HUES64 (cell line): ENCODE results near the gene SETBP1.
"Not testable (repeated sequence)": the region's sequence is repeated elsewhere in the genome, so short reads cannot be mapped to it uniquely, and the experiment has no call there.

Source experiments
- H3K27ac ChIP-seq: 2 replicates; pipeline ENCODE4 v1.7.0; 2013; ENCODE audit warnings: low read depth, low read length, inconsistent platforms
- H3K27me3 ChIP-seq: 2 replicates; pipeline ENCODE4 v1.6.1; 2013; ENCODE audit warnings: mild to moderate bottlenecking, low read length; ENCODE audit not compliant: insufficient read depth
- H3K36me3 ChIP-seq: 2 replicates; pipeline ENCODE4 v1.6.1; 2013; ENCODE audit warnings: mild to moderate bottlenecking, low read length; ENCODE audit not compliant: insufficient read depth
- H3K4me1 ChIP-seq: 2 replicates; pipeline ENCODE4 v1.6.1; 2013; ENCODE audit warnings: mild to moderate bottlenecking, low read length, moderate library complexity; ENCODE audit not compliant: insufficient read depth
- H3K4me3 ChIP-seq: 2 replicates; pipeline ENCODE4 v1.5.1; 2013; ENCODE audit warnings: mild to moderate bottlenecking, low read length, moderate library complexity
- H3K9ac ChIP-seq: 2 replicates; pipeline ENCODE4 v1.6.1; 2013; ENCODE audit warnings: mild to moderate bottlenecking, low read depth, low read length
- H3K9me3 ChIP-seq: 2 replicates; pipeline ENCODE4 v1.6.1; 2013; ENCODE audit warnings: low read depth, low read length; ENCODE audit not compliant: insufficient read depth
- WGBS: fragments of 150-250, 120-280 bp; methylation state at CpG from one replicate; pipeline ENCODE4 v1.1.7; 2013; ENCODE audit warnings: missing lambda C conversion rate; 5-methylcytosine and 5-hydroxymethylcytosine counted together

SETBP1 gene

DNA sequence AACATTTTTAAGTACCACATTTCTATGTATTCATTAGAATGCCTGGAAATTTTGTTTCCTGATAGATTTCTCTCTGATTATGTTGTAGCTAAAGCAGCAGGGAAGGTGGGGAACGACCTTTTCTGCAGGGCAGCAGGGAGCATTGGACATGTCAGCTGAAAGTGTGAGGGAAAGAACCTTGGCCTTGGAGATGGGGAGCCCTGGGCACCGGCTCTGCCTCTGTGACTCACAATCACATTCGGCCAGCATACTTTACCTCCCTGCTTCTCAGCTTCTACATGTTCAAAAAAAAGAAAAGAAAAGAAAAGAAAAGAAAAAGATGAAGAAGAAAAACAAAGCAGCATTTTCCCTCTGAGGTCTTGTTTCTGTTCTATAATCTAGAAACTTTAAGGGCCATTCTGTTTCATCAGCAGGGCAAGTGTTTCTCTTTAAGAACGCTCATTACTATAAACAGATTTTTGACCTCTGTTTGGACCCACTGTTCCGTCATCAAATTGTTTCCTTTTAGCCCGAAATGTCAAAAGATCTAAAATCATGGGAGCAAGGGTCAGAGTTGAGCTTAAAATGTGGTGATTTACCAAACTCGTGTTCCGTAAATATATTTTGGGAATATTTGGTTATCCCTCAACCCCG, 27.9 kb downstream of the SETBP1 start:
- no peaks in the 10 kb centered on the region for H3K27me3 ChIP-seq
- H3K9ac ChIP-seq: no peak overlapping the region
- WGBS: 94% methylated on average over 5 of the region's 9 CpGs
- H3K36me3 ChIP-seq: no peaks in the 10 kb centered on the region
- H3K9me3 ChIP-seq: no peaks in the 10 kb centered on the region
- peaks cover 19% of the 10 kb centered on the region for H3K4me1 ChIP-seq
- no peak overlapping the region for H3K4me3 ChIP-seq
- no peak overlapping the region for H3K27ac ChIP-seq

DNA sequence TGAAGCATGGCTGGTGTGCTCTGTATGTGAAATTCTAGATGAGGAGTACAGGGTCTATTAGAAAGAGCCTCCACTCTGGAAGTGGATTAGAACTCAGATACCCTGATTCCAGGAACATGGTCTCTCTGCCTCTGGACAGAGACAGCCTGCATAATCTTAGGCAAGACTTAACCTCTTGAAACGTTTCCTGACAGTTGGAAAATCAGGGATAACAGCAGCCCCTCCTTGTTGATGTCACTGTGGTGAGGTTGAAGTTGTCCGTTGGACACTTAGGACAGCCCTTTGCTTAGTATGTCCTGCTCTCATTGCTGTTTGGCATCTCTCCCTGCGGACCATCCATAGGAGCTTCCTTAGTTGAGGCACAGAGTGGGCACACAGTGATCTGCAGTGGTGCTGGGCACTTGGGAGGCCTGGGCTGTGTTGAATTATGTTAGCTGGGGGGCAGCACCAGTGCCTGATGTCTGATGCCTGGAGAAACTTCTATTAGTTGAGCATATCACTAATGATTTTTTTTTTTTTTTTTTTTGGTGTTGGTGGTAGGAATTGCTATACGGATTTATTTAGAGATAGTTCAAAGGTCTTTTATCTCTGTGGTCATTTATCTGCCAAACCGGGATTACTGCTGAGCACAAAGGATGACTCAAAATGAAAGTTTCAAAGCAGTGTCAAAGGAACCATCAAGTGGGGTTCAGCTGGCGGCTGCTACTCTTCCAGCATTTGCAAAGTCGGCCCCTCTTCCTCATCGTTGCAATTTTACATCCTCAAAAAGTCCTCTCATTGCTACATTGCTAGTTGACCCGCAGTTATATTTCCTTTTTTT, 28.8 kb downstream of the SETBP1 start:
- Histone ChIP-seq H3K27ac (no peak overlapping the region), H3K9me3 (no peaks in the 10 kb centered on the region), H3K36me3 (no peaks in the 10 kb centered on the region), H3K4me1 (peaks cover 14% of the 10 kb centered on the region), H3K4me3 (no peak overlapping the region), H3K27me3 (no peaks in the 10 kb centered on the region), H3K9ac (no peak overlapping the region)
- WGBS: 73% methylated on average over 9 of the region's 9 CpGs

DNA sequence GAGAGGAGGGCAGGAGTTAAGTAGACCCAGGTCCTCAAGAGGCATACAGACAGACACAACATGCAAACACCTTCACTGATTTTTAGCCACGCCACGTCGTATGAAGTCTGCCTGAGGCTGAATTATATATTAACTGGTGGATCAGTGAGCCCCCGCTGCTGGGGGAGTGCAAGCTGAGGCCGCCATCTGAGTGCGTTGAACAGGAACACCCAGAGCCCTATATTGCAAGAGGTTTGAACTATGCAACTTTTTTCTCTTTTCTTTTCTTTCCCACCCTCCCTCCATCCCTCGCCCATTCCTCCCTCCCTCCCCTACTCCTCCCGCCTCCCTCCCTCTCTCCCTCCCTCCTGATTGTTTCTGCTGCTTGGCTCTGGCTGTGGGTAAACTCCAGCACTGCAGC, 30.2 kb downstream of the SETBP1 start:
- H3K27me3 ChIP-seq: no peaks in the 10 kb centered on the region
- H3K36me3 ChIP-seq: no peaks in the 10 kb centered on the region
- no peak overlapping the region for H3K9ac ChIP-seq
- H3K4me3 ChIP-seq: no peak overlapping the region
- 91% methylated on average over 8 of the region's 8 CpGs for WGBS
- peaks cover 27% of the 10 kb centered on the region for H3K4me1 ChIP-seq
- H3K27ac ChIP-seq: no peak overlapping the region
- no peaks in the 10 kb centered on the region for H3K9me3 ChIP-seq

DNA sequence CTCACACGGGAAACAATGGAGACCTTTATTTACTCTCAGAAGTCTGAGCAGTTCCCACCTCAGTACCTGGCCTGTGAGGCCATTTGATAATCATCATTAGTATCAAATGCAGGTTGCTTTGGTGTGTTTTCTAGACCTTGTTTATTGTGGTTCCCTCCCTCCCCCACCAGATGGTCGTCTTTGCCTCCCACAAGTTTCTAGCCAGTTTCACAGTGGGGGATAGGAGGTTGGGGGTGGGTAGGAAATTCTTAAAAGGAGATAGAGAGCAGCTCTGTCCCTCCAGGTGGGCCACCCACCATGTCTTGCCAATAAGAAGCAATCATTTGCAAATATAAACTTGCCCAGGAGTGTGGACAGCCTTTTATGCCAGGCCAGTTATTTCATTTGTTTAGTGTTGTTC, 31.3 kb downstream of the SETBP1 start:
- H3K4me3 ChIP-seq: no peak overlapping the region
- 62% methylated on average over 1 of the region's 2 CpGs for WGBS
- no peak overlapping the region for H3K9ac ChIP-seq

DNA sequence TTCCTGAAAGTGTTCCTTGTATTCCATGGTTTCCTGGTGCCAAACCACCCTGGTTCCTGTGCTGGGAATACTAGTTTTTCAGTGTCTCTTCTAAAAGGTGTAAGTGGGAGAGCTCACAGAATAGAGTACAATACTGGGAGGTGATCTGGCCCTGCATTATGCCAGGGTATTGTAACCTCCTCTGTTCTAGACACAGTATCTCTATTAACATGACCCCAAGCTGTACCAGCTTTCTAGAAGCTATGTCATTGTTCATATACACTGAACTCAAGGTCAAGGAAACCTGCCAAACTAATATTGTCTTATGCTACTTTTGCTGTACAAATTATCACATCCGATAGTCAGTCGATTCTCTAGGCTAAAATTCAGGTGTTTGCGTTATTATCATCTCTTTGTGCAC, 32.7 kb downstream of the SETBP1 start:
- H3K27me3 ChIP-seq: no peaks in the 10 kb centered on the region
- H3K4me1 ChIP-seq: peaks cover 30% of the 10 kb centered on the region
- no peaks in the 10 kb centered on the region for H3K9me3 ChIP-seq
- no peak overlapping the region for H3K4me3 ChIP-seq
- H3K27ac ChIP-seq: no peak overlapping the region
- 97% methylated on average over 3 of the region's 3 CpGs for WGBS
- H3K36me3 ChIP-seq: no peaks in the 10 kb centered on the region
- H3K9ac ChIP-seq: no peak overlapping the region

More for the DNA sequence above, 31.3 kb downstream of the SETBP1 start:
- Histone ChIP-seq H3K27me3 (no peaks in the 10 kb centered on the region), H3K27ac (peak overlapping the region; percentile 5; the same call in 1 of the 2 replicates), H3K4me1 (peaks cover 30% of the 10 kb centered on the region), H3K9me3 (no peaks in the 10 kb centered on the region), H3K36me3 (no peaks in the 10 kb centered on the region)

DNA sequence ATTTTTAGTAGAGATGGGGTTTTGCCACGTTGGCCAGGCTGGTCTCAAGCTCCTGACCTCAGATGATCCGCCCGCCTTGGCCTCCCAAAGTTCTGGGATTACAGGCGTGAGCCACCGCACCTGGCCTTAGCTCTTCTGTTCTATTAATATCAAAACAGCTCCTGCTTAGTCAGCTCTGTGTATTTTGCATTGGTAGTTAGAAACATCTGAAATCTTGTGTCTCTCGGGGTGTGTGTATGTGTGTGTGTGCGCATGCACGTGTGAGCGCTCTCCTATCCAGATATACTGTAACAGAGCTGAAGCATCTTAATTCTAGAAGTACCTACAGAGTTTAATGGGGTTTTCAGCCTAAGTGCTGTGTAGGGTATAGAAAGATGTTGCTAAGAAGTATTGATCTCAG, 33.7 kb downstream of the SETBP1 start:
- Histone ChIP-seq H3K9ac (no peak overlapping the region), H3K36me3 (no peaks in the 10 kb centered on the region)
- 92% methylated on average over 9 of the region's 9 CpGs for WGBS

DNA sequence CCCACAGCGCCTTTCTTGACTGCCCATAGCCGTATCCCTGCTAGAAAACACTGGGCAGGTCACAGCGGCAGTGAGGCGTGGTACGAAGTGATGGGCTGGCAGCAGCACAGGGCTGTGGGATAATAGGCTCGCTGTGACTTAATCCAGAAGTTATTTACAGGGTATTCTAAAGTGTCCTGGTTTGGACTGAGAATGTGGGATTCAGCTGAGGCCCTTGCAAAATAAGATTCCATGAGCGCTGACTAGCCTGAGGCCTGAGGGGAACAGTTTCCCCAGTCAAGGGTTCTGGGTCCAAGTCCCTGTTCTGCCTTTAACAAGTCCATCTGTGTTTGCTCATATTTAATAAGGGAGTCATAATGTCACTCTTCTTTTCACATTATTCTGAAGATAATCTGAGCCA, 34.6 kb downstream of the SETBP1 start:
- H3K4me3 ChIP-seq: no peak overlapping the region
- no peaks in the 10 kb centered on the region; the same call in 1 of the 2 replicates for H3K36me3 ChIP-seq
- peaks cover 30% of the 10 kb centered on the region for H3K4me1 ChIP-seq
- no peak overlapping the region for H3K9ac ChIP-seq
- H3K9me3 ChIP-seq: no peaks in the 10 kb centered on the region
- 92% methylated on average over 7 of the region's 7 CpGs for WGBS
- H3K27me3 ChIP-seq: no peaks in the 10 kb centered on the region
- H3K27ac ChIP-seq: no peak overlapping the region

More for the DNA sequence above, 33.7 kb downstream of the SETBP1 start:
- H3K27ac ChIP-seq: no peak overlapping the region
- no peaks in the 10 kb centered on the region for H3K9me3 ChIP-seq
- H3K4me3 ChIP-seq: no peak overlapping the region
- no peaks in the 10 kb centered on the region for H3K27me3 ChIP-seq
- H3K4me1 ChIP-seq: peaks cover 30% of the 10 kb centered on the region

DNA sequence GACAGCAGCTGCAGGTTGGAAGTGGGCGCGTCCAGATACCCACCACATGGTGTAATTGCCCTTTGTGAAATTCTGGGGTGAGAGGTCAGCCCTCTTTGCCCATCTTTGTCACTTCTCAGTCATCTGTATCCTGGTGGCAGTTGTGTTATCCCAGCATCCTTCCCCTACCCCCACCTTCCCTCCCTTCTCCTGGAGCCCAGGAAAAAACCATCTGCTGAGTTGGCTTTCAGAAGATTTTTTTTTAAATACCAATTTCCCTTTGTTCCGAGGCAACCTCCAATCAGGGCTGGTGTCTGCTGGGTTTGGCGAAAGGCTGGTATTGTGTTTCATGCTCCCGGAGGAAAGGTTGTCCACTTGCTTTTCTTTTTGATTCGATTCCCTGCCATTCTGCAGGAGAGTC, 35.2 kb downstream of the SETBP1 start:
- 70% methylated on average over 6 of the region's 6 CpGs for WGBS
- Histone ChIP-seq H3K9ac (no peak overlapping the region), H3K9me3 (no peaks in the 10 kb centered on the region), H3K4me3 (no peak overlapping the region), H3K4me1 (peaks cover 30% of the 10 kb centered on the region), H3K27me3 (no peaks in the 10 kb centered on the region), H3K27ac (no peak overlapping the region; the same call in 1 of the 2 replicates), H3K36me3 (no peaks in the 10 kb centered on the region; the same call in 1 of the 2 replicates)

DNA sequence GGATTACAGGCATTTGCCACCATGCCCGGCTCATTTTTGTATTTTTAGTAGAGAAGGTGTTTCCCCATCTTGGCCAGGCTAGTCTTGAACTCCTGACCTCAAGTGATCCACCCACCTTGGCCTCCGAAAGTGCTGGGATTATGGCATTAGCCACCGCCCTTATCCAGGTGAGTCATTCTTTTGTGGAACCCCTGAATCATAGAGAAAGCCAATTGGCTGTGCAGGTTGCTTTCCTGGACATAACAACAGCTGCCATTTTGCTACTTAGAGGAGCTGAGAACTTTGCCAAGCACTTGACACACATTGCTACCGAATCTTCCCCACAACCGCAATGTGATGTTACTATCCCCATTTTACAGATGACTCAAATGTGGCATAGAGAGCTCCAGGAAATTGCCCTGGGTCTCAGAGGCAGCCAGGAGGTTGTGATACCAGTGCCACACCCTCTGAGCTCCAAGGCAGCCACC, 36.0 kb downstream of the SETBP1 start:
- 95% methylated on average over 5 of the region's 5 CpGs for WGBS
- no peaks in the 10 kb centered on the region for H3K27me3 ChIP-seq
- no peak overlapping the region for H3K9ac ChIP-seq
- H3K4me1 ChIP-seq: peaks cover 28% of the 10 kb centered on the region
- H3K4me3 ChIP-seq: no peak overlapping the region
- no peak overlapping the region for H3K27ac ChIP-seq
- H3K9me3 ChIP-seq: no peaks in the 10 kb centered on the region
- no peaks in the 10 kb centered on the region; the same call in 1 of the 2 replicates for H3K36me3 ChIP-seq

DNA sequence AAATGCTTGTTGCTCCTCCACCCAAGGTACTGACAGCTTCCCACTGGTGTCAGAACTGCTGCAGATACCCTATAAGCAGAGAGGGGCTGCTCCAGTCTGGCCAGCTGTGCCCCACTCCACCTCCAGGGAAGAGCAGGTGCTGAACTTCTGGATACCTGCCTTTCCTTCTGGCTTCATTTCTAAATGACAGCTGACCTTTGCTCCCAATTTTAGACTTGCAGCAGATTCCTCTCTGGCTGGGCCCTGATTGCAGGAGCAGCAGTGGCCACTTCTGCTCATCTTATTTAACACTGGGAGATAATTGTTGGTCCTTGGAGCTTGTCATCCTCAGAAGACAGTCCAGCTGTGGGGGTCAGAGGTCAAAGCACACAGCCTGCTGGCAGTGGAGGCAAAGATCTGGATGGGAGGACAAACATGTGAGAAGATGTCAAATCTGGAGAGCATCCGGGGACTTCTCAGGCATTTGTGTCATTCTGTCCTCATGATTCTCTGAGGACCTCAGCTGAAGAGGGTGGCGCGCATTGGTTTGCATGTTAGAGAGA, 38.9 kb downstream of the SETBP1 start:
- Histone ChIP-seq H3K9me3 (no peaks in the 10 kb centered on the region), H3K36me3 (no peaks in the 10 kb centered on the region; the same call in 1 of the 2 replicates), H3K27me3 (no peaks in the 10 kb centered on the region), H3K27ac (no peak overlapping the region), H3K4me1 (peaks cover 34% of the 10 kb centered on the region), H3K4me3 (no peak overlapping the region), H3K9ac (no peak overlapping the region)
- 92% methylated on average over 3 of the region's 3 CpGs for WGBS

DNA sequence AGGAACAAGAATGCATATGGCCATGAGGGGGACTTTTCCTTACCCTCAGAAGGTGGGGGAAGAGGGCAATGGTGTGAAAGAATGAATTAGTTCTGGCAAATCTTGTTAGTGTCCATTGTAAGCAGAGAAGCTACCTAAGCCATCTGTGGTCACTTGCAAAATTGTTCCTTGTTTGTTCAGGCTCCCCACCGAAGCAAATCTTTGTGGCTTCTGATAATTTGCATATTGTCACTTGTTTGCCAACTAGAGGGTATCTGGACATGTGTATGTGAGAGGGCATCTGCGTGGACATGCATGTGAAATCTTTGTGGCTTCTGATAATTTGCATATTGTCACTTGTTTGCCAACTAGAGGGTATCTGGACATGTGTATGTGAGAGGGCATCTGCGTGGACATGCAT, 41.1 kb downstream of the SETBP1 start:
- H3K27ac ChIP-seq: not testable (repeated sequence)

More for the DNA sequence above, 41.1 kb downstream of the SETBP1 start:
- H3K36me3 ChIP-seq, H3K9ac ChIP-seq, H3K4me3 ChIP-seq, H3K27me3 ChIP-seq, H3K9me3 ChIP-seq: not testable (repeated sequence)
- WGBS: 90% methylated on average over 3 of the region's 3 CpGs
- peaks cover 28% of the 10 kb centered on the region for H3K4me1 ChIP-seq
